Measurements from ENCODE around the gene OLFML2B.

The OLFML2B gene

DNA sequence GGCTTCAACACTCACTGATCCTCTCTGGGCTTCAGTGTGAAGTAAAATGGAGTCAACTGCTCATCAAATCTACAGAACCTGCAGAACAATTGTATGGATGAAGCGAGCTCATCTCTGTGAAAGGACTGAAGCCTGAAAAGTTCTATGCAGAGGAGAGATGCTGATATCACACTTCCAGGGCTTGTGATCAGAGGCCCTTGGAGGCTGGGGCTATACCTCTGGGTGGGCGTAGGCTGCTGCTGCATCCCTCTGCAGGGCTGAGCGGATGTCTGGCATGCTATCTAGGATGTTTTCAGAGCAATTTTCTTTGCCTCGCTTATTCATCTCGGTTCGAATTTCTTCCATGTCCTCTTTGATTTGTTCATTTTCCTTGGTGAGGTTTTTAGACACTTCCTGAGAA, 17.6 kb downstream of the OLFML2B start:
- no peak for DNase-seq (ENCODE audit: low spot score)

DNA sequence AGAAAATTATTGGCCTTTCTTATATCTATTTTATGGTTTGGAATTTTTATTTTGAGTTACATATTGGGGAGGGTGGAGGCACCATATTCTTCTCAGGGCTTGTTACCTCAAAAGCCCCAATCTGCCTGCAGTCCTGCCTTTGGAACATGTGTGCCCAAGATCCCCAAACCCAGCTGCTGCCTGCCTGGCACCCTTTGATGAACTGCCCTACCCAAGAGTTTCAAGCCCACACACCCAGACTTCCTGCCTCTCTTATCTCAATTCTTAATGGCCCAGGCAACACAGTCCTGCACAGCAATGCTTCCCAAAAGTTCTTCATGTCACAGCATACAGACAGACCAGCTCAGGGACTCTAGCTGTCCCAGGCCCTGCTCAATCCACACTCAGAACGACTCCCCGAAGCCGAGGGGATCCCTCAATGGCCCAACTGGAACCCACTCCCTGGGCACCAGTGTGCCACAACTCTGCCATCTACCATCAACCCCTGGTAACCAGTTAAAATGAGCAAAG, 19.2 kb downstream of the OLFML2B start:
- no peak for DNase-seq (ENCODE audit: low spot score)

DNA sequence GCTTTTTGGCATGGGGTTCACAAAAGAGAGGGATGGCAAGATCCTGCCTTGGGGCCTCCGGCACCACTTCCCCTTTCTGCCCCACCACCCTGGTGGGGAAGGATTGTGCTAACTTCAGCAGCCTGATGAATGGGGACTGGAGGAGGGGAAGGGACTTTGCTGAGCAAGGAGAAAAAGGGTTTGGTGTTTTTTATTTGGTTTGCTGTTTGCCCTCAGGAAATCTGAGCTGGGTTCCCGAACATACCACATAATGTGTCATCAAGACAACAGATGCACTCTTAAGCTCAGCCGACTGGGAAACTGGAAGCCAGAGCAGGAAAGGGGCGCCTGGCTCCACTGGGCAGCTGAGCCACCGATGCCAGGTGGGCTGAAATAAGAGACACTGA, 19.8 kb downstream of the OLFML2B start:
- peak; percentile 42 for DNase-seq (ENCODE audit: low spot score)

- no peak for DNase-seq (ENCODE audit: low spot score)
Measured at GRCh38 chr1:162003061-162003829, 20.4 kb downstream of the OLFML2B start.

GRCh38 chr1:162000053-162000420, 23.6 kb downstream of the OLFML2B start:
- no peak for DNase-seq (ENCODE audit: low spot score)

DNA sequence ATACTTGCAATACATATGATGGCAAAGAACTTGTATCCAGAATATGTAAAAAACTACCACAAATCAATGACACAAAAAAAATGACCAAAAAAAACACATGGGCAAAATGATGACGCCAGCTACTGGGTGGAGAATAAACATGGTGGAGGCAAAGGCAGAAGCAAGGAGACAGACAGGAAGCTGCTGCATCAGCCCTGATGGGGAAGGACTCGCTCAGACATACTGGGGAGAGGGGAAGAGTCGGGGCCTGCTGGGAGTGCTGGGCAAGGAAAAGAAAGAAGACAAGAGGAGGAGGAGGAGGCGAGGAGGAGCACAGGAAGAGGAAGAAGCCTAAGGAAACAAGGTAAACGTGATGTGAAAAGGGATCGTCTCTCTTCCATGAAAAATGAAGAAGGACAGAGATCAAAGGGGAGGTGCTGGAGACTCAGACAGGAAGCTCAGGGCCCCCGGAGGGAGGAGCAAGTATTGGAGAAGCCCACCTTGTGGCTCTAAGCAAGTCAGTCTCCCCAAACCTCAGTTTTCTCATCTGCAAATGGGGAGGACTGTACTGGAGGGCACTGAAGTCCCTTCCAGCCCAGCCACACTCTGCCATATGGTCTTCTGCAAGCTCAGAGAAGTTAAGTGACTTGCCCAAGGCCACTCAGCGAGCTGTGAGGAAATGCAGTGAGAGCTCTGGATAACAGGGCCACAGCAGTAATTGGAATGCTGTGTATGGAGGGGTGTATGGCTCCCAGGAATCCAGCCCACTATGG, 24.2 kb downstream of the OLFML2B start:
- no peak for DNase-seq (ENCODE audit: low spot score)

- DNase-seq (ENCODE audit: low spot score), result no peak
Measured at GRCh38 chr1:161998811-161999210, 24.9 kb downstream of the OLFML2B start.

DNA sequence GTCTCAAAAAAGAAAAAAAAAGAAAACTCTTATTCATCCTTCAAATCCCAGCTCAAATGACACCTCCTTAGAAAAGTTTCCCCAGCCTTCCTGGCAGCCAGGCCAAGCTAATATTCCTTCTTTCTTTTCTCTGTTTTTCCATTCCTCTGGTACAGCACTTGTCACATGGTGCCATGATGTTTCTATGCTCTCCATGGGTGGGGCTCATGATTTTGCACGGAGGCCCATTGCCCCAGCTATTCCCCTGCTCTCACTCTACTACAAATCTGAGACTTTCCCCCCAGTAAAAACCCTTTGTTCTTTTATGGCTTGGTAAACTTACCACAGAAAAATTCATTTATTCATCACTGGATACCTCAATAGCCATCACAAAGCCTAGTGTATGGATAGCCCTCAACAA, 26.5 kb downstream of the OLFML2B start:
- no peak for DNase-seq (ENCODE audit: low spot score)

GRCh38 chr1:161994175-161994668, 29.4 kb downstream of the OLFML2B start:
- DNase-seq (ENCODE audit: low spot score), result peak; percentile 83

DNA sequence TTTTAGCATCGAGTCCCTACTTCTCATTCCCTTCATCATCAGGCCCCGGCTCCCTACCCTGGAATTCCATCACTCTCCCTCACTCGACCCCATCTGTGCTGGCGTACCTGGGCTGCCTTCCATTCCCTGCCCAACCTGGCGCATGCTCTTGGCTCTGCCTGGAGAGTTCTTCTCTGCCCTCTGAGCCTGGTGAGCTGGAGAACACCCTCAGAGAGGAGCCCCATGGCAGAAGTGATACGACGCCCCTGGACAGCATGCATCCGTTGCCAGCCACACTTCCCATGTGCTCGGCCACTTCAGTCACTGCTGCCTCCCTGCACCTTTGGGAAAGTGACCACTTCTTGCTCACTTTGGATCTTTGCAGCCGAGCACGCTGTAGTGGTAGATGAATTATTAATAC, 30.1 kb downstream of the OLFML2B start:
- DNase-seq (ENCODE audit: low spot score), result no peak

DNA sequence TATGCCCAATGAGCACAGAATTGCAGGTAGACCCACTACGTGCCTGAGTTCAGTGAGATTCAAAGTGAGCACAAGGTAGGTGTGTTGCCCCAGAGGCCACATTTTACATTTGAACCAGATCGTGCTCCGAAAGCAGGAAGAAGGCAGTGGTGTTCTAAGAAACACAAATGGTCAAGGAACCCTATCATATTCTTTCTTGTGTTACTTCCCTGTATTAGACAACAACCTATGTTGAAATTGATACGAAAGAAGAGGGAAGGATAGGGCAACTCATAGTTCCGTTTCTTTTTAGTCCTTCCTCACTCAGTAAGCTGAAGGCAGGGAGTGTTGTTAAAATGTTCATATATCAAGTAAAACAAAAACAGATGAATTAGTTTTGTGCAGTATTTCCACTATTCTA, 33.9 kb downstream of the OLFML2B start:
- no peak for DNase-seq (ENCODE audit: low spot score)

- no peak for DNase-seq (ENCODE audit: low spot score)
Measured at GRCh38 chr1:161989108-161989507, 34.6 kb downstream of the OLFML2B start.

DNA sequence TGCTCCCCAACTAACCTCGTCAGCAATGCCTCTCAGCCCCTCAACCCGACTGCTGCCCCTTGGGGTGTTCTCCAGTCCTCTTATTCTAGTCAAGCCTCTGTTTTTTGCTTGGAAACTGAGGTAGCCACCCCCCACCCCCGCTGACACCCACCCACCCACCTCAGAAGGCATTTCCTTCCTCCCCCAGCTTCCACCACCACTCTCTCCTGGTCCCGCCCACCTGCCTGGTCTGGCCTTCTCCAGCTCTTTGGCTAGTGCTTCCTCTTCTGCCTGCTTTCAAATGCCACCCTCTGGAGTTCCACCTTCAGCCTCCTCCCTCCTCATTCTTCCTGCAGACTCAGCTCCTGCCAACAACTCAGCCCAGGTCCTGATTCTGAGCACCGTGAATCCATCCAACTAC, 35.3 kb downstream of the OLFML2B start:
- DNase-seq (ENCODE audit: low spot score), result no peak

GRCh38 chr1:161987872-161988271, 35.8 kb downstream of the OLFML2B start:
- no peak for DNase-seq (ENCODE audit: low spot score)

GRCh38 chr1:161987303-161987702, 36.4 kb downstream of the OLFML2B start:
- no peak for DNase-seq (ENCODE audit: low spot score)

- DNase-seq (ENCODE audit: low spot score), result peak; percentile 69
Measured at GRCh38 chr1:161986328-161986727, 37.3 kb downstream of the OLFML2B start.

DNA sequence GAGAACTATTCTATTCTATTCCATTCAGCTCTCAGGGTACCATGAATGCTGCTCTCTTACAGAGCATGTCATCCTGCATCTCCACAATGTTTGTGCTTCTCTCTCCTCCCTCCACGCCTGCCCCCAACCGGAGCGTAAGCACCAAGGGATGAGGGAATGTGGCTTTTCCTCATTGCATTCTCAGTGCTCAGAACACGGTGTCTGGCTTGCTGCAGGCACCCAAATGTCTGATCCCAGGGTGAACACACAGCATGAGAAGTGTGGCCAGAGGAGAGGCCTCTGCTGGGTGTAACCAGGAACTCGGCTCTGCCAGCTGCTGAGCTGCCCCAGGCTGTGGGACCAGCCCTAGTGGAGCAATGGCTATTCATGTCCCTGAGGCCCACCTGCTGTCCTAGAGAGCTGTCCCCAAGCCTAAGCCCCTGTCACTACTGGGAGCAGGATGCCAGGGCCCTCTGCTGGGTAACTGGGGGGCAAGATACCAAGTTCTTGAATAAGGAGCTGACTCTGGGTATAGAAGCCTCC, 38.3 kb downstream of the OLFML2B start:
- DNase-seq (ENCODE audit: low spot score), result no peak

- DNase-seq (ENCODE audit: low spot score), result no peak
Measured at GRCh38 chr1:161983725-161984124, 39.9 kb downstream of the OLFML2B start.

- DNase-seq (ENCODE audit: low spot score), result no peak
Measured at GRCh38 chr1:161982917-161983316, 40.8 kb downstream of the OLFML2B start.

GRCh38 chr1:161982507-161982895, 41.2 kb downstream of the OLFML2B start:
- DNase-seq (ENCODE audit: low spot score), result no peak

DNA sequence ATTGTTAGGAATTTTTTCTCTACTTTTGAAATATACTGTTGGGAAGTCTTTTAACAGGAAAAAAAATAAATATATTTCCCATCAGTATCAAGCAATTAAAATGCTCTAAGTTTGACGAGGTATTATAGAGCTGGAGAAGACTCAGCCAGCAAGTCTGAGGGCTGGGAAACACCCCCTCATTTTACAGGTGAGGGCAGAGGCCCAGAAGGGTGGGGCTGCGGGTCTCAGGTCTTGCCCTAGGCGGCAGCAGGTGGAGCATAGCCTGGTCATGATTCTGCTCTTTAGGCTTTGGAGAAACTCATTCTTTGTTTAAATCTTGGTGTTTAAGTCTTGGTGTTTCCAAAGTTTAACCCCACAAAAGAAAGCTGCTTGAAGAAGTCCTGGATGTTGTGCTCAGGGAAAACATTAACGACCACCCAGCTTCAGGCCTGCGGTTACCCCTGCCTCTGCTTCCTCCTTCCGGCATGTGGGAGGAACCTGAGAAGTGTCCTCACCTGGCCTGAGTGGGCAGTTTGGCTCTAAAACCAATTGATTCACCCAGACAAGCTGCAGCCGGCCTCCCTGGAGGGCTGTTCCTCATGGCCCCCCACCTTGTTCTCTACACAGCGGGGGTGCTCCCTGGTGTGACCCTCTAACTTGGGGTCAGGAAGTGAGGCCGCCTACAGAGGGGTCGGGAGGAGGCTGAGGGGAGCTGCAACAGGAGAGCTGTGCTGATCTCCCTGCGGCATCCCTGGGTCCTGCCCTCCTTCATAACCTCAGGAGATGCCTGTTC, 41.7 kb downstream of the OLFML2B start:
- DNase-seq (ENCODE audit: low spot score), result no peak

DNA sequence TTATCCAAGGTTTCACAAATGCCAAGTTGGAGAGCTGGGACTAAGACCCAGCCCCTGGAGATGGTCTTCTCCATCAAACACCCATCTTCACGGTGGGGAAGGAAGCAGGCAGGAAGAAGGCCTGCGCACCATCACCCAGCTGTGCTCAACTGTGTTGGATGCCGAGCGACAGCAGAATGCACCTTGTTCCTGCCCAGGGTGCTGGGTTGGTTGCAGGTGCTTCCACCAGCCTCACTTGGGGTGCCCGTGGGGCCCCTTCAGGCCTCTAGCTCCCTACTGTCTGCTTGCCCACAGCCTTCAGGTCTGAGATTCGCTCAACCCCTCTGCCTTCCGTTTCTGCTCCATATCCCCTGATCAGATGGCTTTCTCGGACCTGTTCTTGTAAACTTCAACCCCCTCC, 42.5 kb downstream of the OLFML2B start:
- DNase-seq (ENCODE audit: low spot score), result no peak
